NCI-H526 treated with DMSO at 0.1 percent for 48 hours (cell line): ENCODE data around the gene RIBC1.
"Not testable (repeated sequence)": the region's sequence is repeated elsewhere in the genome, so short reads cannot be mapped to it uniquely, and the experiment has no call there.

Experiments
- DNase-seq: peaks from one replicate; lab custom pipeline; 2025; lab: John Stamatoyannopoulos, UW

Gene RIBC1

DNA sequence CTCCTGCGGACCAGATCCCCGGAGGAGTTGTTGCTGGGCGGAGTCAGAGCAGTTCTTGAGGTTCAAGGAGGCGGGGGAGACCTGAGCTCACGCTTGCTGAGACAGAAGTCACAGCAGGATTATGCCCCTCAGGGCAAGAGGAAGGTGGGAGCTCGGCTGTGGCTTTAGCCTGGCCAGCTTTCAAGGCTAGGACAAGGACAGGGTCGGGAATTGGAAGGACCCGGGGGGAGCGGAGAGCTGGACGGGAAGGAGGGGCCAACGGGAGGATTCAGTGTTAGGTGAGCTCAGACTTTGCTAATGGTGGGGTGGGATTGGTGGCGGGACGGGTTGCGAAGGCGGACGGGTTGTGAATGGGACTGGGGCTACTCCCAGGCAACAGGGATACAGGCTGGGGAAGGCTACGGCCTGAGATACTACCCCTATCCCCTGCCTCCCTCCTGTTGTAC lies at the start of gene RIBC1:
Gene RIBC1, plus strand, starts transcription at position 13 of the 446 bp plus-strand sequence. CDS start 3,404 bp downstream, outside the sequence.
- DNase-seq, result no peak

DNA sequence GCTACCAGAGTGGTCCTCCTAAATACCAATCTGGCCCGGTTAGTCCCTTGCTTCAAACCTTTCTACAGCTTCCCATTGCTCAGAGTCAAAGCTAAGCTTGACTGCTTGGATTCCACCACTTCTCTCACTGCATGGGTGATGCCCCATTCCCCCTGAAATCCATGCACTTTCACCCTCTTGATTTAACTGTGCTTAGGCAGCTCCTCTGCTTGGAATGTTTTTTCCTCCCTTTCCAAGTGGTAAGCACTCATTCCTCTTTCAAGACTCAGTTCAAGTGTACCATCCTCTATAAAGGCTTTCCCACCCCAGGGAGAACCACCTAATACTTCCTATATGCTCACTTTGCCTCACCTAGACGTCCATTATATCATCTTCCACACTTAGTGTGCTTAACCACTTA lies 49.4 kb upstream of the RIBC1 start:
- no peak for DNase-seq

DNA sequence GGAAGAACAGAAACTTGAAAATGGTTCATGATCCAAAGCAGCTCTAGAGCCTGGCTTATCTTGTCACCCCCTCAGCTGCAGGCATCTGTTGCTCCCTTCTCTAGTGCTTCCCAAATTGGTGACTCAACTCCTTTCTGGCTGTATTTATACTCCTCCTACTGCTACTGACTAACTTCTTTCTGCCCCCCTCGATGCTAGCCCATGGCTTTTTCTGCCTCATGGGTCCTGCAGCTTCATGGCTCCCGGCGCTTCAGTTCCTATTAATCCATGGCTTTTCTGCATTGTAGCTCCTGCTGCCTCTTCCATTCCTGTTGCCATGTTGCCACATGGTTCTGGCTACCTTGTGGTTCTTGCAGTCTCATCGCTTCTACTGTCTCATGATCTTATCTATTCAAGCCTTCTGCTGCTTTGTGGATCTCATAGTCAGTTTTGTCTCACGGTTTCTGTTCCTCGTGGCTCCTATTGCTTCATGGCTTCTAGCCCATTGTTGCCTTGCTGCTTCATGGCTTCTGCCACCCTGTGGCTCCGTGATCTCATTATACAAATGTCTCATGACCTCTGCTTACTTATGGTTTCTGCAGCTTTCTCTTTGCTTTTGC lies 48.4 kb upstream of the RIBC1 start:
- no peak for DNase-seq

DNA sequence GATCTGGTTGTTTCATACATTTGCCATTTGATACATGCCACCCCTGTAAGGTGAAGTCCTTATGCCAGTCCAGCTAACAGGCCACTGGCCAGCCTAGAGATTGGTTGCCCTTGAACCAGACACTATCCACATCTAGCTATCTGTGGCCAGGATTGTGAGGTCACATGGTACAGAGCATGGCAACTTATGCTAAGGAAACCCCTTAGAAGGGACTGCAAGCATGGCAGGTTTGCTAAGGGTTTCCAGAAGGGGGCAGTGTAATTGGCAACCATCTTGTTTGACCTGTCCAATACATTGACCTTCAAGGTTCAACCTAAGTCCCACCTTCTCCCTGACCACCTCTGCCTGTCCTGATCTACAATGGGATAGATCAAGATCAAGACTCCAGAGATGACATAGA lies 47.8 kb upstream of the RIBC1 start:
- DNase-seq, result no peak

DNA sequence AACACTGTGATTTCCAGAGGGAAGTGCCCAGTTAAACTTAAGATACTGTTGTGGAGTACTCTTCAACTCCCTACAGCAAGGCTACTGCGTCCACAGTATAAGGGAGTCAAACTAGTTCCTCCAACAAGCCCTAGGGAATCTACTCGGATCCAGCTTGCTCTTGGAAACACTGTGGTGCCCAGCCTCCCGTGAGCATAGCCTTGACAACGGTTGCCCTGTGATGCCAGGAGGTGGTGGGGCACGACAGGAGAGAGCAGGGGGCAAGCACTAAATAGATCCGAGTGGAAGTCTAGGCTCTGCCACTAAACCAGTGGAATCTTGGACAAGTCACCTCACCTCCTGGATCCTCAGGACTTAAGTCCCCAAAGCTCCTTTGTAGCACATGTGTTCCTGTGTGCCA lies 45.8 kb upstream of the RIBC1 start:
- DNase-seq, result no peak

DNA sequence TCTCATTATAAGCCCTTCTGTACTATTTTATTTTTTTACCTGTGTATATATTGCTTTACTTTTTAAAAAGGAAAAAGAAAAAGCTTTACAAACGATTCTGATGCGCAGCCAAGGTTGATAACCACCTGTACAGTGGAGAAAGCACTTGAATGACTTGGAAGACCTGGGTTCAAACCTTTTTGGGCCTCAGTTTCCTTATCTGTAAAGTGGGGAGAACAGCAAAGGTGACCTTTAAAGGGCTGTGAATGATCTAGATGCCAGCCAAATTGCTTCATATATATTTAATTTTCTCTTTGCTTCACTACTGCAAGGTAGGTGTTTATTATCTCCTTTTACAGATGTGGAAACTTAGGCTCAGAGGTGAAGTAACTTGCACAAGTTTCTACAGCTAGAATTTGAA lies 45.2 kb upstream of the RIBC1 start:
- DNase-seq, result no peak

DNA sequence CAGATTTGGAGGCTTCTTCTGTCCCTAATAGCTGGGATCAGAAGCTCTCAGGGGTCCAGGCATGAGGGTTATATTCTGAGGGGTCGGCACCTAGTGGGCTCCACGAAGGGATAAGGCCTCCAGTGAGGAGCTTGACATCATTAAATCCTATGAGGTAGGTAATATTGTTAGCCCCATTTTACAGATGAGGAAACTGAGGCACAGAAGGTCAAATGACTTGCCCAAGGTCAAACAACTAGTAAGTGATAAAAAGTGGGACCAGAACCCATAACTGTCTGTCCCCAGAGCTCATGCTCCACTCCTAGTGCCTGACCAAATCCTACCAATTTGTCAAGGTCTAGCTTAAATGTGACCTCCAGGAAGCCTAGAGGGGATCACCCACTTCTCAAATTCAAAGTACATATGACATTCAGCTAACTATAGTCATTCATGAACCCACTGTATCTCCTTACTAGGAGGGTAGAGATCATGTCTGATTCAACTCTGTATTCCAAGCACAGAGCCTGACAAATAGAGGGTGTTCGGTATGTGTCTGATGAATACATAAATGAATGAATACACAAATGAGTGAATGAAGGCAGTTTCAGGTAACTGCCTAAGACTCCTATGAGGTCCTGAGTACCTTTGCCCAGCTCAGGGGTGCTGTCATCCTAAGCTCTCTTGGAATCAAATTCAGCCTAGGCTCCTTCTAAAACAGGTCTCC lies 43.5 kb upstream of the RIBC1 start:
- DNase-seq, result no peak

DNA sequence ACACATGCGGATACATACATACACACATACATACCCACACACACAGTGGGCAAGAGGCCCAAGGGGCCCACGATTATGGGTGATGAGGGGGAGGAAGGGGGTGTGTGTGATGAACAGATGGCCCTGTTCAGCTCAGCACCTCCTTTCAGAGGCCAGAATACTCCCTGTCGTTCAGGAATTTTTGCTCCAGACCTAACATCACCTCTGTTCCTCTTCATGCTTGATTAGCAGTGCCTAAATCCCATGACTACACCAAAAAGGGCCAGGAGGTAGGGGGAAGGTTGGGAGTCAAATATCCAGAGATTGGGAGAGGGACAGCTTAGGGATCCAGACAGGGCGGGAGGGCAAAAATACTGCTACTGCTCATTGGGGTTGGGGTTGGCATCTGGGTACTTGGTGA lies 42.9 kb upstream of the RIBC1 start:
- no peak for DNase-seq

DNA sequence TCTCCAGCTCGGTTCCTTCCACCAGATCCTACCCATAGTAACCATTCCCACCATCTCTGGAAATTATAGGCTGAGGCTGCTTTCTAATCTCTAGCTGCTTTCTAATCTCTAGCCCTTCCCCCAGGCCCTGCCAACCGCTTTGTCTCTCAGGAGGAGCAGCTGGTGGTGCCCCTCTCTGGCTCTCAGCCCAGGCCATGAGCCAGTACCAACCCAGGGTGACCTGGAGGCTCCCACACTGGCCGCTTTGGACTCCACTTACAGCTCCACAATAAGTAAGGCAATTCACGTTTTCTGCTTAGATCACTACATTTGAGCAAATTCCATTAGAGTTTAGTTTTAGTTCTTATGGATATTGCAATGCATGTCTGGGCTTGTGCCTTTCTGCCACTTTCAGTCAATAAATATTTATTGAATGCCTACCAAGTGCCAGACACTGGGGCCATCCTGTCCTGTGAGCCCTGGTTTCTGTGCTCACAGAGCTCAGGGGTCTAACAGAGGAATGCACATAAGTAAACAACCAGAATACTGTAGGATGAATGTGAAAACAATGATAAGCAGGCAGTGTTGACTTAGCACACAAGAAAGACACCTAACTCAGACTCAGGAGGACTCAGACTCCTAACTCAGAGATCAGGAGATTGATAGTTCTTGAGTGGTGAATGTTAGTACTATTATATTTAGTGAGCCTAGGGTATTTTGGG lies 39.1 kb upstream of the RIBC1 start:
- no peak for DNase-seq

DNA sequence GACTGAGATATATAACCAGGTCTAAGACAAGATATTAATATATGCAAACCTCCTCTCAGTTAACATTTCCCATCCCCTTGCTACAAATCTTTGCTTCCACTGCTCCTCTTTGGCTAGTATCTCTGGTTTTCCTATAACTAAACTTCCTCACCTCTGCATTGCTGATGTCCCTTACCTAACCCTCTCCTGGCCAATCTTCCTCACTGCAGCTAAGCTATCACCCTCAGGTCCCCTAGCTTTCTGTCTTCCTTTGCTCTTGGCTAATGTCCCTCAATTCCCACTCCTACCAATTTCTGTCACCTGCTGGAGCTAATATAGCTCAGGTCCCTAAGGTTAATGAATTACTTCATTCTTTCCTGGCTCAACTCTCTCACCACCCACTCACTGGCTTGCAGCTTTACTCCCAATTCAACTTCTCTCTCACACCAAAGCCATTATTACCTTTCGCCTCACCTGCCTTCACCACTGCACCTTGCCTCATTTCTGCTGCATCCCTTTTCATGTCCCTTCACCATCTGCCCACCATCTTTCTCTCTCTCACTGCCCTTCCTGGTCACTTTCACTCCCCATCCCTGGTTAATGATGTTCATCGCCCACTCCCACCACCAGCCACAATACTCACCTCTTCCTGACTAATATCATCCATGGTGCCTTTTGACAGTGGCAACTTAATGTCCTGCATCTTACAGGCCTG lies 26.9 kb upstream of the RIBC1 start:
- no peak for DNase-seq

DNA sequence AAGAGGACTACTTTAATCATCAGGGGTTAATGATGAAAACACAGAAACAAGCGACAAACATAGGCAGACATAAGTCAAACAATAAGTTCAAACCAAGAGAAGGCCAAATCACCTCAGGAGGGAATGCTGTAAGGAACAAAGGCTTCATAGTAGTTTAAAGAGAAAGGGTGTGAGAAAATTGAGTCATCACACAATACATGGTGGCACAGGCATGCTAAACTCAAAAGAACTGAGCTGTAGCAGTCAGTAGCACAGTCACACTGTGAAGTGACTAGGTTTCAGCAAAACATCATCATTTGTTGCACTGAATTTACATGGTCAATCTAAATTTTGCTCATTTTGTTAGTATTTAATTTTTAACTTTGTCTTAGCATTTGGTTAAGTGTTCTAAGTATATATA lies 24.5 kb upstream of the RIBC1 start:
- no peak for DNase-seq

DNA sequence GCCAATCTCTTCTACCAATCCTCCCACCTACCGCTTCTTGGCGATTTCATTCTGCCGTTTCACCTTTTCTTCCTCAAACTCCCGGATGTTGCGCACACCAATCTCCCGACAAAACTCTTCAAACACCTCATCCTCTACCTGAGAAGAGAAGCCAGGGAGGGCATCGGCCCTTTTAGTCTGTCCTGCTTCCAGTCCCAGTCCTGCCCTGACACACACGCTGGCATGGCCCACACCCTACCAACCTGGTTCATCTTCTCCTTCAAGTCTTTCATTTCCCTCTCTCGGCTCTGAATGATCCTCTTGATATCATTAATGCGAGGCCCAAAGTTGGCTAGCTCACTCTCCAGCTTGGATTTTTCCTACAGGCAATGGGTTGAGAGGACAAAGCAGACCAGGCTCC lies 19.1 kb upstream of the RIBC1 start:
- no peak for DNase-seq

DNA sequence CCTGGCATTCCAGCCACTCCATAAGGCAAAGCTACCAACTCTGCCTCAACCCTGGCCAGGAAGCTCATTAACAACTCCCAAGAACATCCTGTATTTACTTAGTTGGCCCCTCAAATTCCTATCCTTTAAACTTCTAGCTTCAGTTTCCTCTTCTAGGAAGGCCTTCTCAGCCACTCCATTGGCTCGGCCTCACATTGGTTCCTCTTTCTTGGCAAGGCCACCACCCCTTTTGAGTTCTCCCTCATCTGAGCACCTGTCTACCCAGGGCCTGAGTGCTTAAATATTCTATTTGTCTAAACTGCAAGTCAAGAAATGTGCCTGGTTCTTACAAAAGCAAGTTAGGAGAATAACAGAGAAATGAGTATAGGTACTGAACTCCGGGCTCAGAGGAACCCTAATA lies 10.2 kb upstream of the RIBC1 start:
- DNase-seq, result no peak

DNA sequence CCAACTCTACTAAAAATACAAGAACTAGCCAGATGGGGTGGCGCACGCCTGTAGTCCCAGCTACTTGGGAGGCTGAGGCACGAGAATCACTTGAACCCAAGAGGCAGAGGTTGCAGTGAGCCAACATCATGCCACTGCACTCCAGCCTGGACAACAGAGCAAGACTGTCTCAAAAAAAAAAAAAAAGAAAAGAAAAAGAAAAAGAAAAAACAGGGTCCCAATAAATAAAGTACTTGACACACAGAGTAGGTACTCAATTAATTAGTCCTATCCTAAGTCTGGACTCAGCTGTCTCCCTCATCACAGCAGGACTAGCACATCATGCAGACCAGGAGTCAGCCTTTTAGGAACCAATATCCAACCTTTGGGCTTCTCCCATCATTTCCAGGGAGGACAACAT lies 2.3 kb upstream of the RIBC1 start:
- not testable (repeated sequence) for DNase-seq

DNA sequence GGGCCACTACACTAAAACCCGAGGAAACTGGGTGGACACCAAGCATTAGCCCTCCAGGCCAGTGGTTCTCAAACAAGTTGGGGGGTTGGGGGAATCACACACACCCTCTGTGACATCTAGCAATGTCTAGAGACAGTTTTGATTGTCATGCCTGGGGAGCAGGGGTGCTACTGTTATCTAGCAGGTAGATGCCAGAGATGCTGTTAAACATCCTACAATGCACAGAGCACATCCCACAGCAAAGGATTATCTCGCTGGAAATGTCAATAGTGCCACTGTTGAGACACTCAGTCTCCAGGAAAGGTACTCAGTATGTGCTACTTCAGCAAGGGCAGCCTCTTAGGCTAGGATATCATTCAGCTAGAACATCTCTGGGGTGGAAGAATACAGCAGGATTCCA lies 1.5 kb upstream of the RIBC1 start:
- no peak for DNase-seq

DNA sequence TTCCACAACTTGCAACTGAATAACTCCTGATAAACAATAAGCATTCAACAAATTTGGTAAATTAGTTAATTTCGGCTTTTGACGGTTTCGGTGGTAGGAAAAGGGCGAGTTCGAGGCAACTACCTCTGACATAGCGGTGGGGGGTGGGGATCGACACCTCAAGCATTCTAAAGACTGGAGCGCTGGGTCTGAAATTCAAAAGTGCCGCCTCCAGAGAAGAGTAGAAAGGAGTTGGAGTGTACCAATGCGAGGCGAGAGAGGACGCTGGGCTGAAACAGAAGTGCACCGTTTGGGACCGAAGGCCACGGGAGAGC lies 944 bp upstream of the RIBC1 start:
- DNase-seq, result no peak

DNA sequence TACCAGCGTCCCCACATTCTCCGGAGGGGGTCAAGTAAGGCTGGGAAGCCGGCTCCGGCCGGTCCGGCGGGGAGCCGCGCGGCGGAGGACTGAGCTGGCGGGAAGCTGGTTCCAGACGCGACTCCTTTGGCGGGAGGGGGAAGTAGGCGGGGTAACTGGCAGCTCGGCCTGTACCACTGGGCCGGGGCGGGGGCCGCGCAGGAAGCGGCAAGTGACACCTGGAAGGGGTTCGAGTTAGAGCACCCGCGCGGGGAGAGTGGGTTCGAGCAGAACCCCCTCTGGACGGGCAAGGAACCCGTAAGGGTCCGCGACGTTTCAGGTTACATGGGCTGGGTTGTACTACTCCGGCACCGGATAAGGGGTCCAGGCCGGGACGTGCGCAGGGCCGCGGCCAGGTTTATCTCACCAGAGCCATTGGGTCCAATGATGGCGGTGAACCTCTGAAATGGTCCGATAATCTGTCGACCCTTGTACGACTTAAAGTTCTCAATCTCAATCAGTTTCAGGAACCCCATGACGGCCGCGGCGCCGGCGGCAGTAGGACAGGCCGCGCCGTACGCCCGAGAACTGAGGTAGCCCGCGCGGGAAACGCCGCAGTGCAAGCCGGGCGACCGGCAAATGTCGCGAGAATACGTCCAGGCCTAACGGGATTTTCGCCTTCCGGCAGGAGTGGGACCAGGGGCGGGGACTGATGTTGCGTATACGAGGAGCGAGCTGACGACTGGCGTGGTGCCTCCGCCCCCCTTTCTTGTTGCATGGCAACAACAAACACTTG lies 400 bp upstream of the RIBC1 start, which contains the start of gene SMC1A:
Gene SMC1A, minus strand, starts transcription at position 569 of the 775 bp plus-strand sequence. Its CDS starts 54 bp downstream, at position 515.
- peak; percentile 83 for DNase-seq

DNA sequence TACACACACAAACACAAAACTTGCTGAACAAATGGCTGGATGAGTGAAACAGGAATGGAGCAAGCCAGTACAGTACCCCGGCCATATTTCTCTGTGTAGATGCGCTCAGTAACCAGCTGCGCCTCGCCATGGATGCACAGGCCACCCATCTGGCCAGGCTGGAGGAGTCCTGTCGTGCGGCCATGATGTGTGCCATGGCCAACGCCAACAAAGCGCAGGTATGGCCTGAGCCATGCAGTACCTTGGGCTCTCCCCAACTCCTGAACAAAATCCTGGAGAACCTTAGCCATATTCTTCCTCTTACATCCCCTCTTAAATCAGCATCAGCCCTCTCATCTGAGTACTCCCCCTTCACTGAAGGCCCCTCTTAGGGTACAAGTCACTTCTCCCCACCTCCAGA lies 7.1 kb downstream of the RIBC1 start:
- DNase-seq, result no peak

DNA sequence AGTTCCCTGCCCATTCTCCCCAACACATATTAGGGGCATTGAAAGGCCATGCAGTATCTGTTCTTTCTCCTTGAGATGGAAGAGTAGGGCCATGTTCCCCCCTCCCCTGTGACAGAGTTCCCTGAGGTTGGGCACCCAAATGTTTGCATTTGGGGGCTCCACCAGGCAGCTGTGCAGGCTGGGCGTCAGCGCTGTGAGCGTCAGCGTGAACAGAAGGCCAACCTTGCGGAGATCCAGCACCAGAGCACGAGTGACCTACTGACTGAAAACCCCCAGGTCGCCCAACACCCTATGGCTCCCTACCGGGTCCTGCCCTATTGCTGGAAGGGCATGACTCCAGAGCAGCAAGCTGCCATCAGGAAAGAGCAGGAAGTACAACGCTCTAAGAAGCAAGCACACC lies 7.6 kb downstream of the RIBC1 start:
- no peak for DNase-seq

DNA sequence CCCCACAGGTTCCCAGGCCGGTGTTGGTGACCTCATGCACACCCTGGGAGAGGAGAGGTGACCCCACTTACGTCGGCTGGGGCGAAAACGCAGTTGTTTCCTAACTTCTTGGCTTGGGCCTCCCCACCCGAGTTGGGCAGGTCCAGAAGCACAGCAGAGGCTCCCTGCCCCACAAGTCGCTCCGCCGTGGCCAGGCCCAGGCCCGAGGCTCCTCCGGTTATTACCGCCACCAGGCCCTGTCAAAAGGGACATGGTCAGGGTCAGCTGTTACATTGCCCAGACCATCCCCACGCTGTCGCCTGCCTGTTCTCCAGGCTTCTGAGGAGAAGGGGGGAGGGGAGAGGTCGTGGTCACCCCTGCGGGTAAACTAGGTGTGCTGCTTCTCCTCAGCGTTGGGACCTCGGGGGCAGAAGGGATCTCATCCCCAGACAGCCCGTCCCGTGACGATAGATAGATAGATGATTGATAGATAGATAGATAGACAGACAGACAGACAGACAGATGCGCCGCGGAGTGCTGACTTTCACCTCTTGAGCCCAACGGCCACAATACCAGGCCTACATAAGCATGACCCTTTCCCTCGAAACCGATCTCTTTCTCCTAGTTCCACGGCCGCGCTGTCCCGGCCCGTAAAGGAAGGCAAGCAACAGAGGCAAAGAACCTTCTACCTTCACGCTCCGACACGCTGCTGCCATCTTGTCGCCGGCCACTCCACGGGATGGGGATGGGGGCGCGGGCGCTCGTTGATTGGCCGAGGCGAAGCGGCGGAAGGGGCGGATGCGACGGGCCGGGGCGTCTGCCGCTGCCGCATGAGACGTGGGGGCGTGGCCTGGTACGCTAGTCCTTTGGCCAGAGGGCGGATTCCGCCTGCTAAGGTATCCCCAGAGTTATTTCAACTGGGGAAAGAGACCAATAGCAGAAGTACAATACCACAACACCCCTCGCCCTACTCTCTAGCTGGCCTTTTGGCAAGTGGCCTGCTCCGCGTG lies 11.3 kb downstream of the RIBC1 start, which contains the start of gene HSD17B10:
Gene HSD17B10, minus strand, starts transcription at position 720 of the 989 bp plus-strand sequence. Its CDS starts 25 bp downstream, at position 695.
- DNase-seq, result peak; percentile 79

DNA sequence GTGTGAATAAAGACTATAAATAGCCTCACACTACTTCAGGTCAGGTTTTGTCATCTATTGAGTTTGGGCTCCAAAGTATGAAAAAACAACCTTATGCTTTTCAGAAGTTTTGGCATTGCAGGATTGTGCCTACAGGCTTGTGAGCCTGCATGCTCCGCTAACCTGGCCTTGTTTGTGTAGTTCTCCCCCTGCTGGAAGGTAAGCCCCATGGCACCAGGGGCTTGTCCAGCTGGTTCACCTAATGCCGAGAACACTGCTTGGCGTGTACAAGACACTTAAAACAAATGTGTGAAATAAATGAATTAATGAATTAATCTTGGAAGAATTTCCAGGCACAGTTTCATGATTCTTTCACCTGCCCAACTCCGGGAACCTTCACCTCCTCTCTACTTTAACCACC lies 13.3 kb downstream of the RIBC1 start:
- peak; percentile 5 for DNase-seq
